ENCODE measurements around the gene C11orf98. TPM values are rescaled to one million over a fixed set of nuclear protein-coding genes. Genes with fewer than 3 reads are reported as not detected.

C11orf98 gene
- total and polyA plus RNA-seq, 2 of the 13 experiments (the other 11 are each of a cell fraction or from before 2014, with no cell fraction given), result 30.4 to 91.8 TPM

DNA sequence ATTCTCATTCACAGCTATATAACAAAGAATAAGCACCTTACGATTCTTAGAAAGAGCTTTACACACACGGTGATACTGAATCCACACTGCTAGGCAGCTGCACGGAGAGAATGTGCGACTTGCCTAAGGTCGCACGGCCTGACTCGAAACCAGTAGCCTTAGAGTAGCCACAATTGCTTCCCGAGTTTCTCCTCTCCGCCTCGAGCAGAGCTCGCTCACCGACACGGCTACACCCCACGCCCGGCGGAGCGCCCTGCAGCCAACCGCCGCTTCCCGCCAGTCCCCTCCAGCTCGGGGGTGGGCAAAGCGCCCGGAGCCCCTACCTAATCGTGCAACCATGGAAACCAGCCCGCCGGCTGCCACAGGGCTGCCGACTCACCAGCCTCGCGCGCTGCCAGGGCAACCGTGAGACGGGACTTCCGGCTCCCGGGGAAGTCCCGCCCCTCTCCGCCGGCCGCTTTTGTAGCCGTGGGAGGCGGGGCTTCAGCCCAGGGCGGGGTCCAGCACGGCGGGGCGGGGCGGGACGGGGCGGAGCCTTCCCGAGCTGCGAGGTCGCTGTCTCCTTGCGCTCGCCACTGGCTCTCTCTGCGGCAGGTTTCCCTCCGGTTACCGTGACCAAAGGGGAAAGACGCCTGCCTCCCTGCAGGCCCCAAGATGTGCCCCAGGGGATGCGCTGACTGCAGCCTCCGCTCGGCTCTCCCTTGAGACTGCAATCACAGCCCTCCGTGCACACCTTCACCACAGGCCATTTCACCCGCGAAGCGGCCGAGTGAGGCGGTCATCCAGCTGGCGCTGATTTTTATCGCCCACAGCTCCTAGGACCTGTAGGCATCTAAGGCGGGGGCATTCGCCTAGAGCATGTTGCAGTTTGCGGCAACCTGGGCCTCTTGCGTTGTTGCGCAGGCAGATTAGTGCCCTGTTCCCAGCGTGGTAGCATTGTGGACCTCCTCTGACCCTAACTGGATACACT, 41.2 kb upstream of the C11orf98 start (continued):
- TF ChIP-seq BRF2 (CRISPR knock-in tag; IDR thresholded peaks at IDR 0.05) (no peak), JARID2 (CRISPR knock-in tag; IDR thresholded peaks at IDR 0.05; ENCODE audit: insufficient replicate concordance) (no peak), ZNF878 (CRISPR knock-in tag; IDR thresholded peaks at IDR 0.05) (no peak), MATR3 (CRISPR knock-in tag; IDR thresholded peaks at IDR 0.05) (no peak), NFATC3 (CRISPR knock-in tag; IDR thresholded peaks at IDR 0.05) (0 out of 2 replicates have a peak, but pooled peaks have one; percentile 43), NPAS2 (CRISPR knock-in tag; IDR thresholded peaks at IDR 0.05; ENCODE audit: borderline replicate concordance) (no peak), AGO1 (IDR thresholded peaks at IDR 0.05; ENCODE audit: low read depth, low read length, poor library complexity, severe bottlenecking) (peak; percentile 85), SIX4 (CRISPR knock-in tag; IDR thresholded peaks at IDR 0.05) (no peak), NKX3-1 (CRISPR knock-in tag; IDR thresholded peaks at IDR 0.05) (0 out of 2 replicates have a peak, but pooled peaks have one; percentile 21), ZMYM2 (CRISPR knock-in tag; IDR thresholded peaks at IDR 0.05) (no peak), ZNF350 (CRISPR knock-in tag; IDR thresholded peaks at IDR 0.05; ENCODE audit: borderline replicate concordance, low read depth) (0 out of 2 replicates have a peak, but pooled peaks have one; percentile 29), FOXC1 (CRISPR knock-in tag; IDR thresholded peaks at IDR 0.05; ENCODE audit: borderline replicate concordance) (peak; percentile 49; the same call in 1 of the 2 replicates), HOXA9 (CRISPR knock-in tag; IDR thresholded peaks at IDR 0.05; ENCODE audit: borderline replicate concordance) (no peak), ZNF333 (CRISPR knock-in tag; IDR thresholded peaks at IDR 0.05; ENCODE audit: borderline replicate concordance) (no peak; the same call in 1 of the 2 replicates), ZNF552 (CRISPR knock-in tag; IDR thresholded peaks at IDR 0.05; ENCODE audit: borderline replicate concordance) (no peak), DMAP1 (CRISPR knock-in tag; IDR thresholded peaks at IDR 0.05) (peak; percentile 20; the same call in 1 of the 2 replicates), SKI (IDR thresholded peaks at IDR 0.05; ENCODE audit: partially characterized antibody) (no peak), MED8 (CRISPR knock-in tag; IDR thresholded peaks at IDR 0.05; ENCODE audit: insufficient replicate concordance) (peak; percentile 42), ZNF160 (CRISPR knock-in tag; IDR thresholded peaks at IDR 0.05) (no peak), ZNF672 (CRISPR knock-in tag; IDR thresholded peaks at IDR 0.05) (no peak), SAP130 (CRISPR knock-in tag; IDR thresholded peaks at IDR 0.05; ENCODE audit: low read depth) (peak; percentile 90)
- TF ChIP-seq, protein P1, sequence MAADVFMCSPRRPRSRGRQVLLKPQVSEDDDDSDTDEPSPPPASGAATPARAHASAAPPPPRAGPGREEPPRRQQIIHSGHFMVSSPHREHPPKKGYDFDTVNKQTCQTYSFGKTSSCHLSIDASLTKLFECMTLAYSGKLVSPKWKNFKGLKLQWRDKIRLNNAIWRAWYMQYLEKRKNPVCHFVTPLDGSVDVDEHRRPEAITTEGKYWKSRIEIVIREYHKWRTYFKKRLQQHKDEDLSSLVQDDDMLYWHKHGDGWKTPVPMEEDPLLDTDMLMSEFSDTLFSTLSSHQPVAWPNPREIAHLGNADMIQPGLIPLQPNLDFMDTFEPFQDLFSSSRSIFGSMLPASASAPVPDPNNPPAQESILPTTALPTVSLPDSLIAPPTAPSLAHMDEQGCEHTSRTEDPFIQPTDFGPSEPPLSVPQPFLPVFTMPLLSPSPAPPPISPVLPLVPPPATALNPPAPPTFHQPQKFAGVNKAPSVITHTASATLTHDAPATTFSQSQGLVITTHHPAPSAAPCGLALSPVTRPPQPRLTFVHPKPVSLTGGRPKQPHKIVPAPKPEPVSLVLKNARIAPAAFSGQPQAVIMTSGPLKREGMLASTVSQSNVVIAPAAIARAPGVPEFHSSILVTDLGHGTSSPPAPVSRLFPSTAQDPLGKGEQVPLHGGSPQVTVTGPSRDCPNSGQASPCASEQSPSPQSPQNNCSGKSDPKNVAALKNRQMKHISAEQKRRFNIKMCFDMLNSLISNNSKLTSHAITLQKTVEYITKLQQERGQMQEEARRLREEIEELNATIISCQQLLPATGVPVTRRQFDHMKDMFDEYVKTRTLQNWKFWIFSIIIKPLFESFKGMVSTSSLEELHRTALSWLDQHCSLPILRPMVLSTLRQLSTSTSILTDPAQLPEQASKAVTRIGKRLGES (CRISPR knock-in tag; IDR thresholded peaks at IDR 0.05; ENCODE audit: borderline replicate concordance), result no peak
- TF ChIP-seq, protein P2, sequence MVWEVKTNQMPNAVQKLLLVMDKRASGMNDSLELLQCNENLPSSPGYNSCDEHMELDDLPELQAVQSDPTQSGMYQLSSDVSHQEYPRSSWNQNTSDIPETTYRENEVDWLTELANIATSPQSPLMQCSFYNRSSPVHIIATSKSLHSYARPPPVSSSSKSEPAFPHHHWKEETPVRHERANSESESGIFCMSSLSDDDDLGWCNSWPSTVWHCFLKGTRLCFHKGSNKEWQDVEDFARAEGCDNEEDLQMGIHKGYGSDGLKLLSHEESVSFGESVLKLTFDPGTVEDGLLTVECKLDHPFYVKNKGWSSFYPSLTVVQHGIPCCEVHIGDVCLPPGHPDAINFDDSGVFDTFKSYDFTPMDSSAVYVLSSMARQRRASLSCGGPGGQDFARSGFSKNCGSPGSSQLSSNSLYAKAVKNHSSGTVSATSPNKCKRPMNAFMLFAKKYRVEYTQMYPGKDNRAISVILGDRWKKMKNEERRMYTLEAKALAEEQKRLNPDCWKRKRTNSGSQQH (CRISPR knock-in tag; IDR thresholded peaks at IDR 0.05; ENCODE audit: low read depth), result no peak

Data from HepG2 (cell line).